HG03565 (cell line): ENCODE measurements around the gene KCNG2.

Source experiments
- ATAC-seq: cut with Tn5 transposase; IDR thresholded peaks from one replicate; pipeline ENCODE4 v1.9.1; 2021; ENCODE audit warnings: mild to moderate bottlenecking, moderate library complexity; ENCODE audit not compliant: unreplicated experiment

Gene KCNG2

DNA sequence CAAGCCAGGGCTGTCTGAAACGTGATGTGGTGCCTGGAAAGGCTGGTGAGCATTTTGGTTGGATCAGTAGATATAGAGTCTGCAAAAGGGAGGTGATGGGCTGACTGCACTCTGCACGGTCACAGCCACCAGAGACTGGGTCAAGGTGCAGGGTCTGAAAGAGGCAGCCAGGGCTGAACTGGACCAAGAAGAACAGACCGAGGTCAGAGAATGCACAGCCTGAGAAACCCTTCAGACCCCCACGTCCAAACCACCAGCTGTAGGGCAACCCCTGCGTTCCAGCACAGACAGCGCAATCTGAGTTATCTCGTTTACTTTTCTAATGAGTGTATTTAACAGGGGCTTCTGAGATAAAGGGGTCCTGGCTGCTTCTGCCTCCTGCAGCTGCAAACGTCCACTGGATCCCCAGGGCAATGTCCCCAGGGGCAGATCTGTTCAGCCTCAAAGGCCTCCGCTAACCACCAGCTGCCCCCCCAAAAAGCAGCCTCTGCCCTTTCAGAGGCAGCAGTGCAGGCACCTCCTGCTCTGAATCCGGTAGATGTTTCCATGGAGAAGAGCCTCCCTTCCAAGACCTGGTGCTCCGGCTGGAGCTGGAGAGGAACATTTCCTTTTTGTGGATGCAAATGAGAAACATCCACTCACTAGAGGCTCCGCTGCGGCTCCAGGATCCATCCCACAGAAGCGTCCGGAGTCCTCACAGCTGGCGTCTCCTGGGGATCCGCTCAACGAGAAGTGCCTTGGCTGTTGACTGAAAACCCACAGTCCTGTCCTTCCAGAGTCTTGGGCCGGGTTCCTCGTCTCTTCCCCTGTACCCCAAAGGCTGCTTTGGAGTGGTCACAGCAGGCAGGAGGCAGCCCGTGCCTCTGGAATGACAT lies 970 bp upstream of the KCNG2 start:
- no peak for ATAC-seq

DNA sequence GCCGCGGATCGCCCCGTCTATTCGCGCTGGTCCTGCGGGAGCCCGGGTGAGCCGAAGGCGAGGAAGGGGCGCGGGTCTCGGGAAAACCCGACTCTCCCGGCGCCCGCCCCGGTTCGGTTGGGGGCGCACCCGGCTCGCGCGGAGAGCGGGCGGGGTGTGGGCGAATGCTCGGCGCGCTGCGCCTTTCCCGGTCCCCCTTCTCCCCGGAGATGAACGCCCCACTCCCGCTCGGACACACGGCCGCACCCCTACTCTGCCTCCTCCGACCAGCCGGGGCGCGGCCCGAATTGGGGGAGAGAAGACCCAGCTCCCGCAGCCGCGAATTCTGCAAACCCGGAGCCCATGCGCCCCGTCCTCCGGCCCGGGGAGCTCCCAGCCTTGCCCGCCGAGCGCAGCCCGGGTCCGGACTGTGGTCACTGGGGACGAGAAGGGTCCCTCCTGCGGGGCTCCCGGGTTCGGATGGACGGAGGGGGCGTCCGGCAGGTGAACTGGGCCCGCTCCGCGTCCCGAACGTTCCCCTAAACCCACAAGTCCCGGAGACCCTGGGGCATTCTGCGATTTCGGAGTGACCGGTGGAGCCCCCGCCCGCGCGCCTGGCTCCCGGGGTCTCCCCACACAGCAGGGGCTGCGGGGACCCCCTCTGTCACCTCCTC lies 734 bp downstream of the KCNG2 start:
- ATAC-seq, result no peak

DNA sequence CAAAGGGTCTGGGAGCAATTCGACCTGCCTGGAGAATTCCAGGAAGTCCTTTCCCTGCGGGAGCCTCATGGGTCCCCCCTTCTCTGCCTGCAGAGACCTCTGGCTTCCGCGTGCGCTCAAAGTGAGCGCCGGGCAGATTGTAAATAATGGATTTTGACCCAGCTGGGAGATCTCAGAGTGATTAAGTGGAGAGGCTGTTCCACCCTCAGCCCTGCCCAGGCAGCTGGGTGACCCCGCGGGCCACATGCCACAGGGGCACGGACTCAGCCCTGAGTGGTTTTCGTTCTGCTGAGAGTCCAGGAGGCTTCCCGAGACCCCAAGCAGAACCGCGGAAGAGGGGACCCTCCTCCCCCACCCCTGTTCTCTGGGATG lies 1.2 kb downstream of the KCNG2 start:
- no peak for ATAC-seq

DNA sequence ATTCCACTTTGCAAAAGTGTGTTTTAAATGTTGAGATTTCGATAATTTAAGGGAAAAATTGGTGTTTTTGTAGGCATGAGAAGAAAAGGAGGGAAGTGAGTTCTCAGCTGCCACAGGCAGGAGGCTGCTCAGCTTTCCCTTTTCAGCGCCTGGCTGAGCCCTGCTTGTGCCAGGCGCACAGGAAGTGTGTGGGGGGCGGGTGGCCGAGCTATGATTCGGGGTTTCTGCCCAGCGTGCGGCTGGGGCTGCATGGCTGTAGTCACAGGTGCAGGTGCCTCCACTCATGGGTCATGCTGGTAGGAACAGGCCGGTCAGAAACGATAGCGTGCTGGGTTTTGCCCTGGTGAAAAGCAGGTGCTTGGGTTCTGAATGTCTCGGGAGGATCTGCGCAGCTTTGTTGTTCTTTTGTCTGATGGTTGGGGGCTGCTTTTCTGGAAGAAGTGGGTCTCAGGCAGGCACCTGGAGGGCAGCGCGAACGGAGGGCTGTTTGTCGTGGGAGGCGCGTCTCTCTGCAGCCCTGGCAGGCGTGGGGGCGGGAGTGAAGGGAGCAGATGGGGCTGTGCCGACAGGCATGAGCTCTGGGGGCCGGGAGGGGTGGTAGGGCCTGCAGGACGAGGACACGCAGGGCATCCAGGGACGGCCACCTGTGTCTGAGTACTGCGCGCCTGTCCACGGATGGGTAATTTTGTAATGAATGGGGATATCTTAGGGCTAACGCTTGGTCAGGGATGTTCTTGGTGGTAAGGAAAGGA lies 2.1 kb downstream of the KCNG2 start:
- no peak for ATAC-seq

DNA sequence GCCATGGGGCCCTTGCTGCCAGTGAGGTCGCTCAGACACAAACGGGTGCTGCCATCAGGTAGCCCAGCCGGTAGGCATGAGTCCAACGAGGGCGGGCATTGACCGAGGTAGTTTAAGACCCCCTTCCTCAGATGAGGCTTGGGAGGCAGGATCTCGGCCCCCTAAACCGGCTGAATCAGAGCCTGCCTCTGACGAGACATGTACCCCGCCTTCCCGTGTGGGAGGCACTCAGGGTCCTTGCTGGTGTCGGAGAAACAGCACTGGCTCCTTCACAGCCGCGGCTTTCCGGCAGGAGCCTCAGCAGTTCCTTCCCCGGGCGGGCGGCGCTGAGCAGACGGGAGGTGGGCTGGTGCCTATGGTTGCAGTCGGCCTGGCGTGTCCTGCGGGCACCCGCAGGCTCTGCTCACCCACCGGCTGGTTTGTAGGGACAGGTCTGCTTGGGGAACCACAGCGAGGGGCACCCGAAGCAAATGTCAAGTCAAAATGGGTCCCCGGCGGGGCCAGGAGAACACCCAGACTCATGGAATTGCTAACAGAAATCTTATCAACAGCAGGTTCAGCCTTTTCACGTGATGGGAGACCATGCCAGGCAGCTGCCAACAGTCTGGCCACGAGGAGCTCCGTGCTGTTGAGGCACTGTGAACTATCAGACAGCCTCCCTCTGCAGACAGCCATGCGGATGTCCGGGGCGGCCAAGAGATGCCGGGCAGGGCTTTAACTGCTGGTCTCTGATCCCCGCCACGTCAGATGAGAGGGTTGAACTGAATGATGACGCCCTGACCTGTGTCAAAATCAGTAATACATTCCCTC lies 2.8 kb downstream of the KCNG2 start:
- no peak for ATAC-seq

DNA sequence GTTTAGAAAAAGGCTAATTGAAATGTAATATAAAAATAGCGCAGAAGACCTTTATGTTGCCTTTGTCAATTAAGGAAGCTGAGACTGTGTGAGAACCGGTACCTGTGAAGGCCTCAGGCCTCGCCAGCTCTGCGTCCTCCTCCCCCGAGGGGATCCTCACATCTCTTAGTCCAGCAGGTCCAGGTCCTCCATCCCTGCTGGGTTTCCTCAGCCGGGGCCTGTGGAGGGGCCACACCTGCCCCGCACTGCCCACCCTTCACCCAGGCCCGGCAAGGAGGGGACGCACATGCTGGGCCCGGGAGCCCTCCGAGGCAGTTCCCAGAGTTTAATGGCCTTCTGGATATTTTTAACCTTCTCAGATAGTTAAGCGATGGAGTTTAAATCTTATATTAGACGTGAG lies 3.5 kb downstream of the KCNG2 start:
- ATAC-seq, result no peak

DNA sequence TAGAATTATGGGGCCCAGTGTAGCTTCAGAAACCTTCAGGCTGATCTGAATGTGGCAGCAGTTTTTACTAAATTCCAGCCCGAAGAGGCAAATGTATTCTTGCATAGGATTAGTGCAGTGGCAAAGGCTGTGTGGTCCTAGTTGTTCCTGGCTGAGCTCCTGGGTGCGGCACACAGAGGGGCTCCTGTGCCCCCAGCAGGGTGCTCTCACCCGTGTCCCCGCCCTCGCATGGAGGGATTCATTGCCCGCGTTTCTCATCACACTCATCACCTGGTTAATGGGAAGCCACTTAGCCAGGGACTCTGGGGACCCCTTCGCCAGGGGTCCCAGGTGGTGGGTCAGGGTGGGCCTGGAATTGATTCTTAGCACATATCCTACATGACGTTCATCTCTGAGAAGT lies 3.9 kb downstream of the KCNG2 start:
- no peak for ATAC-seq

DNA sequence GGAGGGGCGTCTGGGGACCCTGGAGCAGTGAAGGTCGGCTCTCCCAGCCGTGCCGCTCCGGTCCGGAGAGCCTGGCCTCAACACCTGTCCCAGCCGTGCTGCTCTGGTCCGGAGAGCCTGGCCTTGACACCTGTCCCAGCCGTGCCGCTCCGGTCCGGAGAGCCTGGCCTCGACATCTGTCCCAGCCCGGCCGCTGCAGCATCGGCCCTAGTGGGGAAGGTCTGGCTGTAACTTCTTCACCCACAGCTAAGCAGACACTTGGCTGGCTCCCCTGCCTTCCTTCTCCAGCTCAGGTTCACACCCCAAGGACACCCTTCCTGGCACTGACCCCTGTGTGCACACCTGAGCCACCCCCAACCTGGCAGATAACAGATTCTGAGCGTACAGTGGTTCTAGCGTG lies 4.6 kb downstream of the KCNG2 start:
- ATAC-seq, result no peak

DNA sequence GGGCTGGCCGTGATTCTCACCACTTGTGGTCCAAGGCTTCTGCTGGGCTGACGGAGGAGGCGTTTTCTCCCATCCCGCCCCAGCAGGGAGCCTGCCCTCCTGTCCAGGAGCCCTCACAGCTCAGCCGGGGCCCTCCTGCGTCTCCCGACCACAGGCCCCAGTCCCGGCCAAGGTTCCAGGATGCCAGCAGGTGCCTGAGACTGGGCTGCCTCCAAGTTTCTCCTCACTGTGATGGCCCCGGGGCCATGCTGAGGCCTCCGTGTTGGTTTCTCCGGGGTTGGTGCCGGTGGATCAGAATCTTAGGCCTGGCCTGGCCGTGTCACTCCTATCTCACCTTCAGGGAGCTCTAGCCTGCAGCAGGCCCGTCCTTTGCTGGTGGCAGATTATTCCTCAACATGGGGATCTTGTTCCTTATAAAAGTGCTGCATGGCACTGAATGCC lies 5.9 kb downstream of the KCNG2 start:
- ATAC-seq, result no peak

DNA sequence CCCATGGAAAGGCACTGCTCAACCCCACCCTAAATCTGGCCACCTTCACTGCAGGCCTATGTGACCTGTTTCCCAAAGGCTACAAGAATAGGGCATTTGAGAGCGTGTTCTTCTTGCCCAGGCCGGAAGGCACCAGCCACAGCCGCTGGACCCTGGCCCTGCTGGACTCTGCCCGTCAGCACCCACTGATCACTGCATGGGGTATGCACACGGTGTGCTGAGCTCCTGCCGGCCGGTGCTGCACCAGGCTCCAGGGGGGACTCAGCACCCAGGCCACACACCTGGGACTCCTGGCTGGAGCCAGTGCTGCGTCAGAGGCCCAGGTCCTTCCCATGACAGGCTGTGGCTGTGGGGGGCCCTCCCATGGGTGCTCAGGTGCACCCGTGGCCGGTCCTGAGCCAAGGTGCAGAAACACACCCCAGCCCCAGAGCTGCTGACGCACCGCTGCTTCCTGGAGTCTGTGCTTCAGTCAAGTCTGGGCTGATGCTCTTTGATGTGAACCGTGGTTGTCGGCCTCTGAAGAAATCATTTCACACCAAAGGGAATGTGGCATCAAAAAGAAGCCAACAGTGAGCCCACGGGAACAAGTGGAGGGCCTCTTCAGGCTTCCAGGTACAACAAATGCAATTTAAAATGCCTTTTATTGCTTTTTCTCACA lies 6.5 kb downstream of the KCNG2 start:
- no peak for ATAC-seq

DNA sequence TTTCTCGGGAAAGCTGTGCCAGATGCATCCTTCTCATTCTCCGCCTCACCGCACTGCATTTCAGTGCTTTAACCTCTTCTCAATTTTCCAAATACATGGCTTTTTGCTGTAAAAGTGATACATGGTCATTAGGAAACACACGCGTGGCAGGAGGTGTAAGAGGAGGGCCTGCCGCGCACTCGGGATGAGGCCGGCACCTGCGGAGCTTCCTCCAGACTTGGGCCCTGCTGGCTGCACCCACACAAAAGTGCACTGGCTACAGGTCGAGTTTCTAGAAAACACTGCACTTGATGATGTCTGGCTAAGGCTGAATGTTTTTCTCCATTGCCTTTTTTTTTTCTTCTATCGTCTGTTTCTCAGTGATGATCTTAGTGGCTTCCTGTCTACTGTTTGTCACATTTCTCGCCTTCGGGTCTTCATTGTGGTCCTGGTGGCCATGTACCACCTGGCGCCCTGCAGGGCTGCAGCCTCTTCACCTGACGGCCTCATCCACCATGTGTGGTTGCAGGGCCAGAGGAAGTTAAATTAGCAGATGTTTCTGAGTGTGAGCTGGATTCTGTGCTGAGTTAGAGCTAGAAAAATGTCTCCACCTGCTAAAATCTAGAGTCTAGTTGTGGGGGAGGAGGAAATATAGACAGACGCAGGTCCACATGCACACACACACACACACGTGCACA lies 7.6 kb downstream of the KCNG2 start:
- no peak for ATAC-seq

DNA sequence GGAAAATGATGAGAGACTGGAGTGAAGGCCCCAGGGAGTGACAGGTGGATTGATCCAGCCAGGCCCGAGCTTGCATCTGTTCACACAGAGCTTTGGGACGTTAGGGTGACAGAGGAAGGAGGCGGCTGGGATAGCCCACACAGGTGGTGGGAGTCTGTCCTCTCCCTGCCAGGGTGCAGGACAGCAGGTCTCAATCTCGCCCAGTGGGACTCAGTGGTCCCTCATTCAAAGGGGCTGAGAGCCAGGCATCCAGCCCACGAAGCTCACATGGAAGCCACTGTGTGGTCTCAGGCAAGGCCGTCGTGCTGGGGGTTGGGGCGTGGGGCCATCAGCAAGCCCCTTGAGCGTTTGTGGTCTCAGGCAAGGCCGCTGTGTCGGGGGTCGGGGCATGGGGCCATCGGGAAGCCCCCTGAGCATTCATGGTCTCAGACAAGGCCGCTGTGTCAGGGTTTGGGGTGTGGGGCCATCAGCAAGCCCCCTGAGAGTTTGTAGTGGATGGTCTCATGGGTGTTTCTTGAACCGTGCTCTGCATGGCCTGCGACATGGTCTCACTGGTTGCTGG lies 8.3 kb downstream of the KCNG2 start:
- no peak for ATAC-seq

DNA sequence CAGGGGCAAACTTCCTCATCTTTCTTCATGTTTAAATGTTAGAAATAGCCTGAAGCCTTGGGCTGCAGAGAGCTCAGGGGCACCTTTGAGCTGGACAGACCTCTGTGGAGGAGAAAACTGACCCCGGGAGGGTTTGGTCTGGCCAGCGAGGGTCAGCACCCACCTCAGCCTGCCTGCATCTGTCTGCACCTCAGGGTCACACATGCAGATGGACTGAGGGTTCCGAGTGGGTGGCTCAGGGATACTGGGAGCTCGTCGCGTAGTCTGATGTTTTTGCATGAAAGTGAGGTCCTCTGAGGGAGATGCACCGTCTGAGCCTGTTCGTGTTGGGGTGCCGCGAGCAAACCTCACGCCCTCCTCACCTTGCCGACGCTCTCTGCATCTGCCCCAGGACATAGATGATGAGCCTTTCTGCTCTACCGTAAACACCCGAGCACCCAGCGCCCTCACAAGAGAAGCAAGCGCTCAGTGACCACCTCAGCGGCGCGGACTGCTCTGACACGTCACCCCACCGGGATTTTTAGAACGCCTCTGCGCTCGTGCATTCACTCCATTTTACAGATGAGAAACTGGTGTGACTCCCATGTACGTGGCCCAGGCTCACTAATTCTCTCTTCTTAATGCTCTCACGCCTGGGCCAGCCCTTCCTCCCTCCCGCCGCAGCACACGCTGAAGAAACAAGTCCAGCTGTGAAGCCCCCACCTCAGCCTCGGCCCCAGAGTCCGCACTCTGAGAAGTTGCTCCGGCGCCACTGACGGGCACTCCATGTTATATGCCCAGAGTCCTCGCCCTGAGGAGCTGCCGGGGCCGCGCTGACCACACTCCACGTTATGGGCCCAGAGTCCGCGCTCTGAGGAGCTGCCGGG lies 9.5 kb downstream of the KCNG2 start:
- no peak for ATAC-seq

DNA sequence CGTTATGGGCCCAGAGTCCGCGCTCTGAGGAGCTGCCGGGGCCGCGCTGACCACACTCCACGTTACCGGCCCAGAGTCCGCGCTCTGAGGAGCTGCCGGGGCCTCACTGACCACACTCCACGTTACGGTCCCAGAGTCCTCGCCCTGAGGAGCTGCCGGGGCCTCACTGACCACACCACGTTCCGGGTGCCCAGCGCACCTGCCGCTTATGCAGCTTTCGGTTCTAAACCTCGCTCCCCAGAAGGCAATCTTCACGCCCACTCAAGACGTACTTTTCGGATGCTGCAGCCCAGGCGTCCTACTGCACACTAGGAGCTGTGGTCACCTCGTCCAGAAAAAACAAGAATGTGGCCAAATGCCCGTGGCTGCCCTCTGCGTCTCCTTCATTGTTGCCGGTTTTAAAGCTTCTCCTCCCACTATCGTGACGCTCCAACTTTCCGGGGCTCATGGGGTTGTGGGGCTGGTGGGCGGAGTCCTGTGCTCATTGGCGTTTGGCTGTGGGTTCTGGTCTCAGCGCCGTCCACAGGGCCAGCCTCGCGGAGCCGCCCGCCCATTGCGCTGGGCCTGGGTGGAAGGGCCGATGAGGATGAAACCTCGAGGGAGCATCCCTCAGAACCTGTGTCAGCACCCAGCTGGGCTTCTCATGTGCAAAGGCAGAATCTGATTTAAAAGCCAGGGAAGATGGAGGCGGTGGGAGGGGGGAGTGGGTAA lies 11.9 kb downstream of the KCNG2 start:
- no peak for ATAC-seq

DNA sequence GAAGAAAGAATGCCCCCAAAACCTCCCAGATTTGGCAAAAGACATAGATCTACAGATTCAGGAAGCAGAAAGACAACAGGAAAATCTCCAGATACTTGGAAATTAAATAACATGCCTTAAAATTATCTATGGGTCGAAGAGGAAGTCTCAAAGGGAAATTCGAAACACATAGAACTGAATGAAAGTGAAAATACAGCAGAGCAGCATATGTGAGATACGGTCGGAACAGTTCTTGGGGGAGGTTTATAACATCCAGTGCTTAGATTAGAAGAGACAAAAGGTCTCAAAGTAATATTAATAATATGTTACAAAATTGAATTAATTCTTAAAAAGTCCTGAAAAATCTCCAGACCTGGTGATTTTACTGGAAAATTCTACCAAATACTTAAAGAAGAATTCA lies 14.3 kb downstream of the KCNG2 start:
- ATAC-seq, result no peak

DNA sequence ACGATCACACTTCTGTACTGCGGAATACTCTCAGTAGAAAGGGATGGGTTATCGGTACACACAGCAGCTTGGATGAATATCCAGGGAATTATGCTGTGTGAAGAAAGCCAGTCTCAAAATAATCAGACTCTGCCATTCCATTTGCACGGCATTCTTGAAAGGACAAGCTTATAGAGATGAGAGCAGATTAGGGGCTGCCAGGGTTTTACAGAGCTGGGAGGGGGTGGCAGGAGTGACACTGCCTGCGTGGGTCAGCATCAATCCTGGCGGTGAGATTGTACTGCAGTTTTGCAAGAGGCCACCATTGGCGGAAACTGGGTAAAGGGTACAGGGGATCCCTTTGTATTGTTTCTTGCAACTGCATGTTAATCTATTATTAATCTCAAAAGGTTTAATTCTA lies 16.6 kb downstream of the KCNG2 start:
- no peak for ATAC-seq

DNA sequence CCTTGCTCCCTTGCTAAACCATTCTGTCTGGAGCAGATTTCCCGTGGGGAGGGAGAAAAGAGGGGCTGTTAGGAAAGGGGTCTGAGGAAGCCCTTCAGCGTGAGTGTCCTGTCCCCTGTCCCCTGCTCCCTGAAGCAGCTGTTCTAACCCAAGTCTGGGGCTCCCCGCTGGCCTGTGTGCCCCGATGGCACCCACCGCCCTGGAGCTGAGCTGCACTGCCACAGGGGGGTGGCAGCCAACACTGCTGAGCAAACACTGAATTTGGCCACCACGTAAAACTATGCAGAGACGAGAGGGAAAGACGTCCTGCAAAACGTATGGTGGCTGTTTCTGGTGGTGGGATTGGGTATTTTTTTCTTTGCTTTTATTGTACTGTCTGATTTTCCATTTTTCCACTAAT lies 17.9 kb downstream of the KCNG2 start:
- no peak for ATAC-seq

DNA sequence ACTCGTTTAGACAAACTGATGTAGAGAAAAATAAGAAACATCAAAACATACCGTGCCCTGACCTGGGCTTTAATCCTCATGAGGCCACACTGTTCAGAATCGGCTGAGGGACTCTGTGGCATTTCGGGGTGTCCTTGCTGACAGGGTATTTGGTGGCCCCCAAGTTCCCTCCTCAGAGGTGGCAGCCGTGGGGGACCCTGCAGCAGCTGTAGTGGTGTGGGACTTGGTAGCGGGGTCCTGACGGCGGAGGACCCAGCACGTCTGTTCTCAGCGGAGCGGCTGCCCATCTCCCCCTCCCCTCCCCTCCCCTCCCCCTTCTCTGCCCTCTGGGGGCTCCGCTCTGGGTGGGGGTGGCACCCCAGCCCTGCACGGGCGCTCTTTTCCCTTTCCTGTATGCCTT lies 18.4 kb downstream of the KCNG2 start:
- ATAC-seq, result no peak
